ENCODE results near the gene EEFSEC.

The EEFSEC gene

GRCh38 chr3:128218548-128219257, 65.4 kb downstream of the EEFSEC start:
- no peak for DNase-seq

- no peak for DNase-seq
Measured at GRCh38 chr3:128221328-128221727, 68.0 kb downstream of the EEFSEC start.

- no peak for DNase-seq
Measured at GRCh38 chr3:128222796-128223385, 69.6 kb downstream of the EEFSEC start.

DNA sequence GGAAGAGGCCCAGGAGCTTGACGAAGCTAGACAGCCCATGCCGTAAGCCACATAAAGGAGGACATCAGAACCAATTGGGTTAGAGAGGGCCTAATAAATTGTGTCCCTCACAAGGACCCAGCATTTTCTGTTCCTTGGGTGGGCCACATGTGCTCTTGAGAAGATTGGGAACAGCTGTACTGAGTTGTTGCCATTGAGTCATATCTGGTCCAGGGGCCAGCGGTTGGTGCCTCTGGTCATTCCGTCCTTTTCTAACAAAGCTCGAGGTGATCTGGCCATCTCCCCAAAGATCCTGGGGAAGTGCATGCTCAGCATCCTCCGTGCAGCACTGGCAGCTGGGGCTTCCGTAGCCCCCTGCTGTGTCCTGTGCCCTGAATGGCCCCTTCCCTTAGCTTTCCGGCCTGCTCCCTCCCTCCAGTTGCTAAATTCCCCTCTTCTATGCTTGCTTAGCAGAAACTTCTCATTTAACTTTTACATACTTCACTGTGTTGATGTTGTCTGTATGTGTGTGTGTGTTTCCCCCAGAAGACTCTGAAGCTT, 73.0 kb downstream of the EEFSEC start:
- DNase-seq = no peak

DNA sequence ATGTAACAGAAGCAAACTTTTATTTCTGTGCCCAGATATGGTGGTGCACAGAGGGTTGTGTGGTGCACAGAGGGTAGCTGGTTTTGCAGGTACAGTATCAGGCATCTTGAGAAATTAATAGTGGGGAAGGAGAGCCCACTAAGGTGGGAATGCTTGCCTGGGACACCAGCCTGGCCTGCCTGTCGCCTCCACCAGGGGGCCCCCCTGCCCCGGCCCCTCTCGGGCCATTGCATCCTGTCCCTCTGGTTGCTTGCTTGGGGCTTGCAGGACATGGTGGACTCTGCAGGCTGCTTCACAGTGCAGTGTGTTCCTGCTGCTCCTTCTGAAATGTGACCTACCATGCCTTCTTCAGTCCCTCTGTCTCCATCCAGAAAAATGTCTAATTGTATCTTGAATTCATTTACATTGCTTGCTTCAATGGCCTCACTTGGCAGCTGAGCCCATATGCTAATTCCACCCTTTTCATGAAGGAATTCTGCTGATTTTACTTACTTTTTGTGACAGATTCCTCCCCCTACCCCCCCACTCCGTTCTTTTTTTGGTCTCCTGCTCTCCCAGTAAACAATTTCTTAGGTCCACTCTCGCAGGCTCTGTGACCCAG, 73.6 kb downstream of the EEFSEC start:
- no peak for DNase-seq

DNA sequence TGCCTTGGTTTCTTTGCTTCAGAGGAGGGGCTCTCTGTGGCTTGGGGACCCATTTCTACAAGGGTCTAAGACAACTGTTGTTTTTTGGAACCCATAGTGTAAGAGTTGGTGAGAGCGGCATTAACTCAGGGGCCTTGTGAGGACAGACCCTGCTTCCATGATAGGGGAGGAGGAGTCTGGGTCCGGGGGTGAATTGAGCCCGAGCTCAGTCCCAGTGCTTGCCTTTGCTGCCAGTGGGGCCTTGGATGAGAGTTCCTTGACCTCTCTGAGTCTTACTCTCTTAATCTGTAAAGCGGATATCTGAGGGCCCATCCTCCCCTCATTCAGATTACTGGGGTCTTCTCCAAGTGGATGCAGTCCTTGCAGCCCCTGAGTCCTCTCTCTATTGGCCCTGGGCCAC, 74.2 kb downstream of the EEFSEC start:
- DNase-seq = no peak

- no peak for DNase-seq
Measured at GRCh38 chr3:128228366-128228910, 75.2 kb downstream of the EEFSEC start.

GRCh38 chr3:128229106-128229857, 76.0 kb downstream of the EEFSEC start:
- no peak for DNase-seq

- DNase-seq = no peak
Measured at GRCh38 chr3:128231606-128232005, 78.3 kb downstream of the EEFSEC start.

- no peak for DNase-seq
Measured at GRCh38 chr3:128232376-128233178, 79.3 kb downstream of the EEFSEC start.

DNA sequence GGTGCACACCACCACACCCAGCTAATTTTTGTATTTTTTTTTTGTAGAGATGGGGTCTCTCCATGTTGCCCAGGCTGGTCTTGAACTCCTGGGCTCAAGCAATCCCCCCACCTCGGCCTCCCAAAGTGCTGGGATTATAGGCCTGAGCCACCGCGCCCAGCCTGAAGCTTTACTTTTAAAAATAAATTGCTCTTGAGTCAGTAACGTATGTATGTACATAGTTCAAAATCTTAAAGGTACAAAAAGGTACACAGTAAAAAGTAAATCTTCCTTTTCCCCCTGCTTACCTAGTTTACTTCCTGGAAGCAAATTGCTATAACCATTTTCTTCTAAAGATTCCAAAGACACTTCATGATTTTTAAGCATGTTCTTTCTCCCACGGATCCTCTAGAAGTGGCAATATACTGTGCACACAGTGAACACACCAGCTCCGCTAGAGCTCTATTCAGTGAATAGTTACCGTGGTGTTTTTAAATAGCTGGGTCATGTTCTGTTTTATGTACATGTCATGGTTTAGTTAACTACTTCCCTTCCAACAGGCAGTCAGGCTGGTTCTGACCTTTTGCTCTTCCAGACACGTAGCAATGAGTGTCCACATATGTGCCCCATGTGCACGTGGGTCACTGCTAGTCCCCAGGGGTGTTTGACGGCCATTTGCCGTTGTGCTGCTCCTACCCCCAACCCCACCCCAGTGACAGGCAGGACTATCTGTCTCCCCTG, 82.1 kb downstream of the EEFSEC start:
- no peak for DNase-seq

DNA sequence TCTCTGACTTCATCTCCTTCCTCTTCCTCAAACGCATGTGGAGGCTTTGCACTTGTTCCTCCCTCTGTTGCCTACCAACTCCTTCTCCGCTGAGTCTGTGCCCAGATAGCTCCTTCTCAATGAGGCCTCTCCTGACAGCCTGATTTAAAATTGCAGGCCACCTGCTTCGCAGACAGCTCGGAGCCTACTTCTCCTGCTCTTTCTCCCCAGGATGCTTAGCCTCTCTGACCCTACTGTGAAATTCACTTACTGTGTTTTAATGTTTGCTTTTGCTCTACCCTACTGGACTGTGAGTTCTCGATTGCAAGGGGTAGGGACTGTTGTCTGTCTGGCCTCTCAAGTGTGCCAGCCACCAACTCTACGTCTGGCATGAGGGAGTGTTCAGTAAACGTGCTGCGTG, 83.4 kb downstream of the EEFSEC start:
- DNase-seq = no peak

- DNase-seq = no peak
Measured at GRCh38 chr3:128237348-128238183, 84.3 kb downstream of the EEFSEC start.

DNA sequence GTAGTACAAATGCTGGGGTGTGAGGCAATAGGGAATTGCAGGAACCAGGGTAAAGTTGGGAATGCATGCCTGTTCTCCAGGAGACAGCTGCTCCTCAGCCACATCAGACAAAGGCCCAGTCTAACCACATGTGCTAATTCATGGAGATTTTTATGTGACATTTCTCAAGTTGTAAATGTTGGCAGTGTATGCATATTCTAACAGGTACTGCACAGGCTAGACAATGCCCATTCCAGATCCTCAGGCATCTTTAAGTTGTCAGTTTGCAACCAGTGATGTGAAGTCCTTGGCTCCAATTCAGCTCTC, 84.9 kb downstream of the EEFSEC start:
- DNase-seq = no peak

- DNase-seq = no peak
Measured at GRCh38 chr3:128239304-128239703, 86.0 kb downstream of the EEFSEC start.

DNA sequence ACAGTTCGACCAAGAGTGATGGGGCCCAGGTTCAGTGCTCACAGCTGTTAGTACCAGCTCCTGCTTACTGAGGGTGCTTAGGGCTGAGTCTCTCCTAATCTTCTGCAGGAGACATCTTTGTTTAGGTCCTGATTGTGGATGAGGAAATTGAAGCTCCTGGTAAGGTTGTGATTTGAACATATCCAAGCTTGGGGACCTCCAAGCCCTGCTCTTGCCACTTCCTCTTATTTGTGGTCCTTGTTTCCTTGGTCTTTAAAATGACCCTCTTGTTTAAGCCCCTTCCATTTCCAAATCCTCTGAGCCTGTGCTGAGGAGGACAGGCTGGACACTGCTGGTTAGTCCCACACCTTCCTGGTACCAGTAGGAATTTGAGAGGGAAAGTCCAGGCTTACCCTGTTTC, 87.0 kb downstream of the EEFSEC start:
- DNase-seq = no peak

DNA sequence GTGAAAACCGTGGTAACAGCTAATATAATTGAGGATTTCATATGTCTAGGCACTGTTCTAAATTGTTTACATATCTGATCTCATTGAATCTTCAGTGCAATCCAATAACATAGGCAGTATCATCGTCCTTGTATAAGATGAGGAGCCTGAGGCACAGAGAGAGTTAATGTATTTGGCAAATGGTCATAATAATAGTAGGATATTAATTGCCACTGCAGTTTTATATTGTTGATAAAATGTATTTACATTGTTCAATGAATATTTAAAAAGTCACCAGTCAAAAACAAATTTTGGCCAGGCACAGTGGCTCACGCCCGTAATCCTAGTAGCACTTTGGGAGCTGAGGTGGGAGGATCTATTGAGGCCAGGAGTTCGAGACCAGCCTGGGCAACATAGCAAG, 88.5 kb downstream of the EEFSEC start:
- no peak for DNase-seq

DNA sequence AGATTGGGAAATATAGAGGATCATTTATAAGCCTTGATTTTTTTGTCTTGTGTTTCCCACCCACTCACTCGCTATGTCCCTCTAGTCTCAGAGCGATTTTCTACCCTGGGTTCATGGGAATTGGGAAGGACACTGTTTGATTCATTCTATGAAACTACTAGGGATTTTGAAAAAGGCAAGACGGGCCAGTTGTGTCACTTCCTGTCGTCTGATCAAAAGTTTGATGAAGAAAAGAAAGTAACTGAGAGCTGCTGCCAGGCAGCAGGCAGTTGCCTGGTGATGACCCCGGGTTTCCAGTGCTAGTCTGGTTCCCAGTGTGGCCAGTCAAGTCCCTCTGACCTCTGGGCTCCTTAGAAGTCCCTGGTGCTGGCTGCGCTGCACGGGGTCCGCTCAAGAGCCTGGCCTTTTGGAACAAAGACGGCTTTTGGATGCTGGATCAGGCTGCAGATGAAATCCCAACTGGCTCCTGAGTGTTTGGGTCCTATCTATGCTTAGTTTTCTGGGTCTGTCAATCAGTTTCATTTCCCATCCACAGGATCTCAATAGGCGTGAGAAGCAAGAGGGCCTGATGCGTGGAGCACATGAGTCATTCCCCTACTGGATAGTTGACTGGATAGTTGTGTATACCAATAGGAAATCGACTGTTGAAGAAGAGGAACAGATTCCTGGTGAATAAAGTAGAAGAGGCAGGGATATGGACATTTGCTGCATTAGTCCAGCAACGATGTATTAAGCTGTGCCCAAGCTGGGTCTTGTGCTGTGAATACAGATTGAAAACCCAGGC, 89.7 kb downstream of the EEFSEC start:
- no peak for DNase-seq

GRCh38 chr3:128243602-128244504, 90.6 kb downstream of the EEFSEC start:
- no peak for DNase-seq

Data from NCI-H1436 treated with DMSO at 0.1 percent for 48 hours (cell line).